K562 (cell line): ENCODE measurements around the gene NXF3.
"Not testable (repeated sequence)": the region's sequence is repeated elsewhere in the genome, so short reads cannot be mapped to it uniquely, and the experiment has no call there.

ENCODE experiments used
- NUFIP1 ChIP-seq: fragments of 450-650 bp; IDR thresholded peaks from 2 replicates; pipeline ENCODE4 v1.6.1; 2018; ENCODE audit not compliant: partially characterized antibody
- POLR2AphosphoS5 ChIP-seq: IDR thresholded peaks from 2 replicates; pipeline ENCODE4 v1.6.1; 2011; ENCODE audit warnings: mild to moderate bottlenecking, low read depth, low read length, moderate library complexity; ENCODE audit not compliant: control insufficient read depth, insufficient read depth

DNA sequence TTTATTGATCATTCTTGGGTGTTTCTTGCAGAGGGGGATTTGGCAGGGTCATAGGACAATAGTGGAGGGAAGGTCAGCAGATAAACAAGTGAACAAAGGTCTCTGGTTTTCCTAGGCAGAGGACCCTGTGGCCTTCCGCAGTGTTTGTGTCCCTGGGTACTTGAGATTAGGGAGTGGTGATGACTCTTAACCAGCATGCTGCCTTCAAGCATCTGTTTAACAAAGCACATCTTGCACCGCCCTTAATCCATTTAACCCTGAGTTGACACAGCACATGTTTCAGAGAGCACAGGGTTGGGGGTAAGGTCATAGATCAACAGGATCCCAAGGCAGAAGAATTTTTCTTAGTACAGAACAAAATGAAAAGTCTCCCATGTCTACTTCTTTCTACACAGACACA is 10.9 kb upstream of the NXF3 start:
- TF ChIP-seq POLR2AphosphoS5, NUFIP1: not testable (repeated sequence)
